ENCODE measurements around the gene ZNF48.

Gene ZNF48

GRCh38 chr16:30378236-30379157, 16.7 kb upstream of the ZNF48 start:
- Histone ChIP-seq H3K27me3 (no peaks in the 10 kb centered on the region), H3K9me3 (no peaks in the 10 kb centered on the region), H3K4me1 (peaks cover 8% of the 10 kb centered on the region; the same call in 1 of the 2 replicates), H3K36me3 (no peaks in the 10 kb centered on the region), H3K4me3 (ENCODE audit: low read depth, low read length) (peak overlapping the region; percentile 68)
- DNase-seq: peak; percentile 100
- TF ChIP-seq CTCF (IDR thresholded peaks at IDR 0.05; ENCODE audit: low read depth, low read length): 0 out of 2 replicates have a peak, but pooled peaks have one; percentile 3

GRCh38 chr16:30379158-30379783, 15.9 kb upstream of the ZNF48 start:
- peaks cover 8% of the 10 kb centered on the region; the same call in 1 of the 2 replicates for H3K4me1 ChIP-seq
- no peak for TF ChIP-seq CTCF (IDR thresholded peaks at IDR 0.05; ENCODE audit: low read depth, low read length)
- no peak for DNase-seq
- no peaks in the 10 kb centered on the region for H3K9me3 ChIP-seq
- no peaks in the 10 kb centered on the region for H3K27me3 ChIP-seq
- peak overlapping the region; percentile 67 for H3K4me3 ChIP-seq (ENCODE audit: low read depth, low read length)
- no peaks in the 10 kb centered on the region for H3K36me3 ChIP-seq

GRCh38 chr16:30380072-30380802, 15.0 kb upstream of the ZNF48 start:
- Histone ChIP-seq H3K9me3 (no peaks in the 10 kb centered on the region), H3K4me3 (ENCODE audit: low read depth, low read length) (no peak overlapping the region), H3K36me3 (no peaks in the 10 kb centered on the region), H3K4me1 (peaks cover 8% of the 10 kb centered on the region; the same call in 1 of the 2 replicates), H3K27me3 (no peaks in the 10 kb centered on the region)
- no peak for DNase-seq
- TF ChIP-seq CTCF (IDR thresholded peaks at IDR 0.05; ENCODE audit: low read depth, low read length): no peak

GRCh38 chr16:30380803-30381208, 14.4 kb upstream of the ZNF48 start:
- no peak overlapping the region for H3K4me3 ChIP-seq (ENCODE audit: low read depth, low read length)

More at GRCh38 chr16:30380803-30381208, 14.4 kb upstream of the ZNF48 start:
- no peak for TF ChIP-seq CTCF (IDR thresholded peaks at IDR 0.05; ENCODE audit: low read depth, low read length)
- Histone ChIP-seq H3K36me3 (no peaks in the 10 kb centered on the region), H3K9me3 (no peaks in the 10 kb centered on the region), H3K4me1 (peaks cover 8% of the 10 kb centered on the region; the same call in 1 of the 2 replicates), H3K27me3 (no peaks in the 10 kb centered on the region)
- DNase-seq: no peak
